Right atrium auricular region (tissue), 2 donors: ENCODE results near the gene TPPP3. TPM values are rescaled to one million over a fixed set of nuclear protein-coding genes. Genes with fewer than 3 reads are reported as not detected.
"Not testable (repeated sequence)": the region's sequence is repeated elsewhere in the genome, so short reads cannot be mapped to it uniquely, and the experiment has no call there.

ENCODE experiments used
- DNase-seq: peaks from one replicate; pipeline ENCODE4 v3.0.0-alpha.2; 2019; ENCODE audit warnings: low spot score
- H3K27ac ChIP-seq, 2 donors: fragments of 200-600 bp; sonication (generic); 1 replicate in 1 of 2; 2 replicates in 1 of 2; pipeline ENCODE4 v1.5.1; 2016 to 2019
- H3K27me3 ChIP-seq, 2 donors: fragments of 200-600 bp; sonication (generic); one replicate each; pipeline versions ENCODE4 v1.5.1 to v1.6.0; 2017 to 2019
- H3K36me3 ChIP-seq: fragments of 200-600 bp; sonication (generic); one replicate; pipeline ENCODE4 v1.5.1; 2016
- H3K4me1 ChIP-seq, 2 donors: fragments of 200-600 bp; sonication (generic); one replicate each; pipeline versions ENCODE4 v1.5.1 to v1.6.0; 2017 to 2019
- H3K4me3 ChIP-seq, 2 donors: fragments of 200-600 bp; sonication (generic); 1 replicate in 1 of 2; 2 replicates in 1 of 2; pipeline ENCODE4 v1.5.1; 2017 to 2019; ENCODE audit warnings: mild to moderate bottlenecking in 1 of 2, moderate library complexity in 1 of 2
- H3K9me3 ChIP-seq, 2 donors: fragments of 200-600 bp; sonication (generic); one replicate each; pipeline ENCODE4 v1.5.1; 2019
- total RNA-seq, 2 donors: library from RNA; depleted of rRNA; stranded (reverse); fragments of >200 nt; gene quantifications; one replicate each; pipeline ENCODE4 v1.1.0, GENCODE V29; 2016
- TF ChIP-seq, protein P1 (sequence below), 2 donors: fragments of 200-600 bp; sonication (generic); IDR thresholded peaks; one replicate each; pipeline ENCODE4 v1.5.1; 2019; ENCODE audit warnings: antibody characterized with exemption in 2 of 2

TPPP3 gene
- total RNA-seq, 2 donors from 2014 or later = 24.1 to 56.4 TPM

DNA sequence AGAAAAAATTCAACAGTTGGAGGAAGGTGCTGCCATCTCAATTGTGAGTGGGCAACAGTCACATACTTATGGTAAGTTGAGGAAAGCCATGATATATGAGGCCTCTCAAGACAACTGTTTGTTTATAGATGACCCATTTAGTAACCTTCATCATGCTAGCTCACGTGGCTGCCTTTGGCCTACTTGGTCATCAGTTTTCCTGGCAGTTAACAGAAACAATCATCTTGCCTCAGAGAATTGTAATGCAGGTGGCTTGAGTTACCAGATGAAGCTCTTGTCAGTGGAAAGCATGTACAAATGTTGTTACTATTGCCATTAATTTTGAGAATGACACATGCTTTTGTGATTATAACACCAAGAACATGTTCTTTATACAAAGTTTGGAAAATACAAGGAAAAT, 14.7 kb downstream of the TPPP3 start:
- Histone ChIP-seq H3K4me3 (no peak overlapping the region), H3K4me1 (no peaks in the 10 kb centered on the region), H3K27me3 (no peaks in the 10 kb centered on the region), H3K36me3 (no peaks in the 10 kb centered on the region), H3K27ac (no peak overlapping the region), H3K9me3 (no peaks in the 10 kb centered on the region)
- TF ChIP-seq, protein P1, sequence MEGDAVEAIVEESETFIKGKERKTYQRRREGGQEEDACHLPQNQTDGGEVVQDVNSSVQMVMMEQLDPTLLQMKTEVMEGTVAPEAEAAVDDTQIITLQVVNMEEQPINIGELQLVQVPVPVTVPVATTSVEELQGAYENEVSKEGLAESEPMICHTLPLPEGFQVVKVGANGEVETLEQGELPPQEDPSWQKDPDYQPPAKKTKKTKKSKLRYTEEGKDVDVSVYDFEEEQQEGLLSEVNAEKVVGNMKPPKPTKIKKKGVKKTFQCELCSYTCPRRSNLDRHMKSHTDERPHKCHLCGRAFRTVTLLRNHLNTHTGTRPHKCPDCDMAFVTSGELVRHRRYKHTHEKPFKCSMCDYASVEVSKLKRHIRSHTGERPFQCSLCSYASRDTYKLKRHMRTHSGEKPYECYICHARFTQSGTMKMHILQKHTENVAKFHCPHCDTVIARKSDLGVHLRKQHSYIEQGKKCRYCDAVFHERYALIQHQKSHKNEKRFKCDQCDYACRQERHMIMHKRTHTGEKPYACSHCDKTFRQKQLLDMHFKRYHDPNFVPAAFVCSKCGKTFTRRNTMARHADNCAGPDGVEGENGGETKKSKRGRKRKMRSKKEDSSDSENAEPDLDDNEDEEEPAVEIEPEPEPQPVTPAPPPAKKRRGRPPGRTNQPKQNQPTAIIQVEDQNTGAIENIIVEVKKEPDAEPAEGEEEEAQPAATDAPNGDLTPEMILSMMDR (IDR thresholded peaks at IDR 0.05) = no peak
- DNase-seq = no peak

- not testable (repeated sequence) for H3K4me3 ChIP-seq, H3K4me1 ChIP-seq, H3K9me3 ChIP-seq, H3K27me3 ChIP-seq, H3K36me3 ChIP-seq, DNase-seq, H3K27ac ChIP-seq
Observed at GRCh38 chr16:67376012-67376411, 17.3 kb downstream of the TPPP3 start.

DNA sequence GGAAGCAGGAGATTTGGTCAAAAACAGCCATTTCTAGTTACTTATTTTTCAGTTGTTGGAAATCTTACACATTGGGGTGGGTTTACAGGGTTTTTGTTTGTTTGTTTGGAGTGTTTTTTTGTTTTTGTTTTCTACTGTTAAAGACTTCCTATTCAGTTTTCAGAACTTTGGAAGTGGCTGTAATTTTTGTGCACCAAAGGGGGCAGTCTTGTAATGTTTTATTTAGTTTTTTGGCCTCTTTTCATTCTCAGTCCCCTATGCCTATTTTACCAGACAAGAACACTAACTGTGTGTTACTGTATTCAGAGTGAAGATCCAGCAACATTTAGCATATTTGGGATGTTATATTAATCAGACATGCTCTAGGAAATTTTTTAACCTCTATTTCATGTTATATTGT, 20.6 kb downstream of the TPPP3 start:
- Histone ChIP-seq H3K9me3 (no peaks in the 10 kb centered on the region), H3K4me3 (no peak overlapping the region), H3K4me1 (no peaks in the 10 kb centered on the region), H3K27me3 (no peaks in the 10 kb centered on the region), H3K27ac (no peak overlapping the region), H3K36me3 (no peaks in the 10 kb centered on the region)
- TF ChIP-seq, protein P1 (IDR thresholded peaks at IDR 0.05) = peak in 1 of 2 donors; percentile 65
- no peak for DNase-seq

GRCh38 chr16:67370661-67371060, 22.6 kb downstream of the TPPP3 start:
- no peaks in the 10 kb centered on the region for H3K36me3 ChIP-seq
- no peaks in the 10 kb centered on the region for H3K27me3 ChIP-seq
- H3K9me3 ChIP-seq = no peaks in the 10 kb centered on the region
- no peak overlapping the region for H3K27ac ChIP-seq
- TF ChIP-seq, protein P1 (IDR thresholded peaks at IDR 0.05) = no peak
- no peak overlapping the region for H3K4me3 ChIP-seq
- DNase-seq = no peak
- H3K4me1 ChIP-seq = no peaks in the 10 kb centered on the region

DNA sequence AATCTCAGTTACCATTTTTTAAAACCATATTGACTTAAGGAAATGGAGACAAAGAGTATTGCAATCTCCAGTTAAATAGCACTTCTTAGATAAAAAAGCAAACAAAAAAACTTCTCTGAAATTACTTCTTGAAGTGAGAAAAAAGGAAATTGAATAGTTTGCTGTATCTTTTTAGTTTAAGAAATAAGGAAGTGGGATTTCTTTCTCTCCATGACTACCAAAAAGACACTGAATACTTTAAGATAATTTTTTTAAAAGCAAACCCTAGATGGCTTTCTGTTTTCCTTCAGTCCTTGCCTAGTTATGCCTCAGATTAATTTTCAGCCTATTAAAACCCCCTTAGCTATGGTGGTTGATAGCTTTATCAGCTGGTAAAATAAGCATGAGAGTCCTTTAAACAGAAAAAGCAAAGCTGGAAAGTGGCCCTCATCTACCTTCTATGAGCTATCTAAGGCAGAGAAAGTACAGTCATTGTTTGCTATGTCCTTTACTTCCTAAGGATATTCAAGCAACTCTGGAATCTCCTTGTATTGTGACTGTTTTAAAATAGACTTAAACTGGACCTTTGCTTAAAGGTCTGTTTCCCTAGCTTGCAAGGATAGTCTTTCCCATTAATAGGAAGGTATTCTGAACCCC, 28.6 kb downstream of the TPPP3 start:
- Histone ChIP-seq H3K4me3 (no peak overlapping the region), H3K36me3 (no peaks in the 10 kb centered on the region), H3K27ac (no peak overlapping the region), H3K9me3 (no peaks in the 10 kb centered on the region), H3K27me3 (no peaks in the 10 kb centered on the region), H3K4me1 (peaks cover 0 to 7% of the 10 kb centered on the region in 2 donors)
- no peak for DNase-seq
- TF ChIP-seq, protein P1 (IDR thresholded peaks at IDR 0.05) = no peak

DNA sequence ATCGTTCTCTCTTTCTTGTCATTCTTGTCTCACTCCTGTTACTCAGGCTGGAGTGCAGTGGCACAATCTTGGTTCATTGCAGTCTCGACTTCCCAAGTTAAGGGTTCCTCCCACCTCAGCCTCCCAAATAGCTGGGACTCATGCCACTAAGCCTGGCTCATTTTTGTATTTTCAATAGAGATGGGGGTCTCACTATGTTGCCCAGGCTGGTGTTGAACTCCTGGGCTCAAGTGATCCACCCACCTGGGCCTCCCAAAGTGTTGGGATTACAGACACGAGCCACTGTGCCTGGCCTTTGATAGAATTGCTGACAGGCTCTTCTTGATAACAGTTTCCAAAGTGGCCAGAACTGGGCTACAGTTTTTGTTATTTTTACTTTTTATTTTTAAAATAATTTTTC, 32.3 kb downstream of the TPPP3 start:
- H3K4me3 ChIP-seq = no peak overlapping the region
- DNase-seq = no peak
- H3K27ac ChIP-seq = no peak overlapping the region
- no peaks in the 10 kb centered on the region for H3K27me3 ChIP-seq
- TF ChIP-seq, protein P1 (IDR thresholded peaks at IDR 0.05) = no peak
- H3K9me3 ChIP-seq = no peaks in the 10 kb centered on the region
- peaks cover 0 to 7% of the 10 kb centered on the region in 2 donors for H3K4me1 ChIP-seq
- no peaks in the 10 kb centered on the region for H3K36me3 ChIP-seq

GRCh38 chr16:67359540-67360269, 33.6 kb downstream of the TPPP3 start:
- H3K36me3 ChIP-seq, H3K4me1 ChIP-seq, H3K27ac ChIP-seq, H3K9me3 ChIP-seq, H3K27me3 ChIP-seq, DNase-seq, H3K4me3 ChIP-seq: not testable (repeated sequence)
